ENCODE measurements around the gene ATF7IP2. TPM values are rescaled to one million over a fixed set of nuclear protein-coding genes. Genes with fewer than 3 reads are reported as not detected.

ATF7IP2 gene
- total RNA-seq, 1 donor from 2014 or later = 4.2 TPM

- H3K36me3 ChIP-seq (ENCODE audit: control insufficient read depth, insufficient read depth, low read length) = no peaks in the 10 kb centered on the region
- no peak overlapping the region for H3K4me3 ChIP-seq (ENCODE audit: low read depth, low read length)
- FAIRE-seq = no peak
- TF ChIP-seq CTCF (IDR thresholded peaks at IDR 0.05; ENCODE audit: insufficient read depth, low read length, severe bottlenecking) = no peak
- no peak for DNase-seq (ENCODE audit: low read depth)
- no peaks in the 10 kb centered on the region for H3K27me3 ChIP-seq (ENCODE audit: control insufficient read depth, insufficient read depth, low read length)
Measured at GRCh38 chr16:10388988-10389387, 3.1 kb downstream of the ATF7IP2 start.

DNA sequence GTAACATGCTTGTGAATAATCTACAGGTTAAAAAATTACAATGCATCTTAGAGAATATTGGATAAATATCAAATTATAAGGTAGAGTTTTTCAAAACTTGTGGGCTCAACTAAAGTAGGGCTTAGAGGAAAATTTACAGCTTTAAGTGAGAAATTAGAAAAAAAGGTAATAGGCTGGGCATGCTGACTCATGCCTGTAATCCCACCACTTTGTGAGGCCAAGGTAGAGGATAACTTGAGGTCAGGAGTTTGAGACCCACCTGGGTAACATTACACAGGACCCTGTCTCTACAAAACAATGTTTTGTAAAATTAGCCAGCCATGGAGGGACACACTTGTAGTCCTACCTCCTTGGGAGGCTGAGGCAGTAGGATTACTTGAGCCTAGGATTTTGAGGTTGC is 4.5 kb downstream of the ATF7IP2 start:
- Histone ChIP-seq H3K36me3 (ENCODE audit: control insufficient read depth, insufficient read depth, low read length) (no peaks in the 10 kb centered on the region), H3K27me3 (ENCODE audit: control insufficient read depth, insufficient read depth, low read length) (no peaks in the 10 kb centered on the region), H3K4me3 (ENCODE audit: low read depth, low read length) (no peak overlapping the region)
- DNase-seq (ENCODE audit: low read depth) = no peak
- no peak for FAIRE-seq
- no peak for TF ChIP-seq CTCF (IDR thresholded peaks at IDR 0.05; ENCODE audit: insufficient read depth, low read length, severe bottlenecking)

GRCh38 chr16:10390867-10391266 is 5.0 kb downstream of the ATF7IP2 start:
- Histone ChIP-seq H3K27me3 (ENCODE audit: control insufficient read depth, insufficient read depth, low read length) (no peaks in the 10 kb centered on the region), H3K36me3 (ENCODE audit: control insufficient read depth, insufficient read depth, low read length) (no peaks in the 10 kb centered on the region), H3K4me3 (ENCODE audit: low read depth, low read length) (no peak overlapping the region)
- FAIRE-seq = no peak
- TF ChIP-seq CTCF (IDR thresholded peaks at IDR 0.05; ENCODE audit: insufficient read depth, low read length, severe bottlenecking) = no peak
- DNase-seq (ENCODE audit: low read depth) = no peak

DNA sequence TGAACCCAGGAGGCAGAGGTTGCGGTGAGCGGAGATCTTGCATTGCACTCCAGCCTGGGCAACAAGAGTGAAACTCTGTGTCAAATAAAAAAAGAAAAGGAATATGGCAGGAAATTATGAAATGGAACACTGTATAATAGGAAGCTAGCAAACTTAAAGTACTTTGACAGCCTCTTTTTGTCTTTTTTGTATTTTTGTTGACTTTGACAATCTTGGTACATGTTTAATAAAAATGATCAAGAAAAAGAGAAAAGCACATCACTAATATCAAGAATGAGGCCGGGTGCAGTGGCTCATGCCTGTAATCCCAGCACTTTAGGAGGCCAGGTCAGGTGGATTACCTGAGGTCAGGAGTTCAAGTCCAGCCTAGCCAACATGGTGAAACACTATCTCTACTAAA is 5.5 kb downstream of the ATF7IP2 start:
- FAIRE-seq = no peak
- Histone ChIP-seq H3K27me3 (ENCODE audit: control insufficient read depth, insufficient read depth, low read length) (no peaks in the 10 kb centered on the region), H3K4me3 (ENCODE audit: low read depth, low read length) (no peak overlapping the region), H3K36me3 (ENCODE audit: control insufficient read depth, insufficient read depth, low read length) (no peaks in the 10 kb centered on the region)
- DNase-seq (ENCODE audit: low read depth) = no peak
- TF ChIP-seq CTCF (IDR thresholded peaks at IDR 0.05; ENCODE audit: insufficient read depth, low read length, severe bottlenecking) = no peak

DNA sequence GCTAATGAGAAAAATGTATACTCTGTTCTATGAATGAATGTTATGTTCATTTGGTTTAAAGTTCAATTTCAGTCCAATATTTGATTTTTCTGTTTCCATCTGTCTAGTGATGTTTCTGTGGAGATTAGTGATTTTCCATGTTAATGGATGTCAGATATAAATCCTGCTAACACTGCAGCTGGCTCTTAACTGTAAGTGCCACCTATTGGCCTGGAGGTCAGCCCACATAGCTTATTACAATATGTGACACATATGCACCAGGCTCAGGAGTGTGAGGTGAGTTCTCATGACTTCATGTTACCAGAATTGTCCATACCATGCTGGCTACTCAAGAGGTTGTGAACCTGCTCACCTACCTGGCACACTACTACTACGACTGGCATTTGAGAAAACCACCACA is 17.1 kb downstream of the ATF7IP2 start:
- no peaks in the 10 kb centered on the region for H3K27me3 ChIP-seq (ENCODE audit: control insufficient read depth, insufficient read depth, low read length)
- FAIRE-seq = no peak
- no peak for DNase-seq (ENCODE audit: low read depth)
- H3K4me3 ChIP-seq (ENCODE audit: low read depth, low read length) = no peak overlapping the region
- no peaks in the 10 kb centered on the region for H3K36me3 ChIP-seq (ENCODE audit: control insufficient read depth, insufficient read depth, low read length)
- no peak for TF ChIP-seq CTCF (IDR thresholded peaks at IDR 0.05; ENCODE audit: insufficient read depth, low read length, severe bottlenecking)

GRCh38 chr16:10405386-10405939 is 19.6 kb downstream of the ATF7IP2 start:
- DNase-seq (ENCODE audit: low read depth) (no peak), FAIRE-seq (no peak)
- no peaks in the 10 kb centered on the region for H3K27me3 ChIP-seq (ENCODE audit: control insufficient read depth, insufficient read depth, low read length)
- no peak for TF ChIP-seq CTCF (IDR thresholded peaks at IDR 0.05; ENCODE audit: insufficient read depth, low read length, severe bottlenecking)
- H3K4me3 ChIP-seq (ENCODE audit: low read depth, low read length) = no peak overlapping the region
- H3K36me3 ChIP-seq (ENCODE audit: control insufficient read depth, insufficient read depth, low read length) = no peaks in the 10 kb centered on the region
